NCI-H128 (cell line): Measurements from ENCODE around the gene CNTNAP4.

Experiments
- DNase-seq: peaks from one replicate; lab custom pipeline; 2025; ENCODE audit not compliant: unreplicated experiment; lab: John Stamatoyannopoulos, UW

The CNTNAP4 gene

GRCh38 chr16:76574651-76575050 lies 297.4 kb downstream of the CNTNAP4 start:
- no peak for DNase-seq

DNA sequence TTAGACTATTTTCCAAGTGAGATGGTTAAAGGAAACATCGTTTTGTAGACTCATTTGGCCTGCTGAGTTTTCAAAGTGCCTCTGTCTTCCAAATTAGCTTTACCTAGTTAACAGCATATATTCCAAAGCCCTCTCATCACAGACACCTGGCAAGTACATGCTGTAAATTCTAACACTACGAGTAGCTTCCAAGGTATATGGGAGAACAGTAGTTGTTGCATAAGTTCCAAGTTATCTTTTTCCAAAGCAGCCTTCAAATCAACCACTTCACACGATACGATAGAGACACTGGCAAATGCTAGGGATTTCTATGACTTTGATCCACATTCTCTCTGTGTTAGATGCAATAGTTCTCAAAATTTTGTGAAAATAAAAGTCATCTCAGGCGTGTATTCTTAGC lies 299.3 kb downstream of the CNTNAP4 start:
- DNase-seq: no peak

- DNase-seq: no peak
Observed at GRCh38 chr16:76577003-76577402, 299.8 kb downstream of the CNTNAP4 start.

- no peak for DNase-seq
Observed at GRCh38 chr16:76579277-76579922, 302.2 kb downstream of the CNTNAP4 start.

DNA sequence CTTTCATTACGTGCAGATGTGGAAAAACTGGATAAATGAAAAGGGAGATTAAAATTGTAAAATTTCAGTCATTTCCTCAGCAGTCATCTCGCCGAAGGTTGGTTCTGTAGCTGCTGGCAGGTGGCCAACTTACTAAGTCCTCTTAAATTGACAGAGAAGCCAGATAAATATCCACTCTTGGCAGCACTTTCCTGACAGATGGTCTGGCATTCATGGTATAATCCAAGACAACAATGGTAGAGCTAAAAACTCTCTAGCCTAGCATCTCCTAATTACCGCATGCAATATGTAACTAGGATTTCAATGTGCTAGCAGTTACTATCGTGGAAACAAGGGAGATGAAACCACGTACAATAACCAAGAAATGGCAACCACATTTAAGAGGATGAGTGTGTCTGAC lies 306.3 kb downstream of the CNTNAP4 start:
- DNase-seq: peak; percentile 82

- DNase-seq: no peak
Observed at GRCh38 chr16:76583945-76584344, 306.7 kb downstream of the CNTNAP4 start.

DNA sequence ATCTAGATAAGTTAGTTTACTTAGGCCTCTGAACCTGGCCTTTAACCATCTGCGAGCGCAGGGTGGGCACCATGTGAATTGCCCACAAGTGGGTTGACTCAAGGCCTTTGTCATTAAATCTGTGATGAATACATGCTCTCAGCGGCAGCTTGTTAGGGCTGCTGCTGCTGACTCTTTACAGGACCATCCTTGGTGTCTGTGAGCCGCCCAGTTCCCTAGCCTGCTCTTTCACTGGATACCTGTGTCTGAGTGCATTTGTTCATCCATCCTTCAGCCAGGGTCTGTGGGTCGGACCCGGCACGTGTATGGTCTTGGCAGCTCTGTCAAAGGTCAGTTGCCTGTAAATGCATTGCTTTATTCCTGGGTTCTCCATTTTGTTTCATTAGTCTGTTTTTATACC lies 321.3 kb downstream of the CNTNAP4 start:
- no peak for DNase-seq

DNA sequence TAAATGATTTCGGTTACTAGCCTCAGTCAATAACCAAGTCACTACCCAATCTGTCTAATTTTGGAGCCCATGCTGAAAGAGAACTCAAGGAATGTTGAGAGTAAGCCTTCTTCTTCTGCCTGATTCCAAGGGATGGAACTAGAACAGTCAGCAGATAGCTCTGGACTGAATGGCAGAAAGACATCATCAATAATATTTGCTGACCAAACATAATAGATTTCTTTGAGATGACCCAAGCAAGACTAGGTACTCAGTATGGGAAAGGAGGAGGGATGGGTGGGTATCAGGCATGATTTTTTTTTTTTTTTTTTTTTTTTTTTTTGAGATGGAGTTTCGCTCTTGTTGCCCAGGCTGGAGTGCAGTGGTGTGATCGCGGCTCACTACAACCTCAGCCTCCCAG lies 330.1 kb downstream of the CNTNAP4 start:
- no peak for DNase-seq
